Peyer's patch (tissue), 4 donors: Measurements from ENCODE around the gene LMO2.

Source experiments
- CTCF ChIP-seq, 6 experiments: fragments of 450-650 bp in 4 of 6; fragments of 200-600 bp in 2 of 6; sonication (generic) in 1 of 6; IDR thresholded peaks; one replicate each; pipeline ENCODE4 v1.5.1; 2017 to 2019; ENCODE audit warnings: antibody characterized with exemption in 6 of 6, mild to moderate bottlenecking in 3 of 6, moderate library complexity in 1 of 6
- POLR2A ChIP-seq, 2 donors: fragments of 450-650 bp; IDR thresholded peaks; one replicate each; pipeline ENCODE4 v1.5.1; 2017; ENCODE audit warnings: antibody characterized with exemption in 2 of 2, mild to moderate bottlenecking in 2 of 2, moderate library complexity in 2 of 2

- TF ChIP-seq CTCF (IDR thresholded peaks at IDR 0.05) (no peak), POLR2A (IDR thresholded peaks at IDR 0.05) (no peak)
Measured at GRCh38 chr11:33897761-33898375, 6.0 kb upstream of the LMO2 start.
